Kidney tubule cell (primary cell): Measurements from ENCODE around the gene ZNF524.
"Not testable (repeated sequence)": the region's sequence is repeated elsewhere in the genome, so short reads cannot be mapped to it uniquely, and the experiment has no call there.

Experiments
- DNase-seq: peaks from one replicate; pipeline ENCODE4 v3.0.0-alpha.2; 2018; ENCODE audit warnings: low spot score

The ZNF524 gene

DNA sequence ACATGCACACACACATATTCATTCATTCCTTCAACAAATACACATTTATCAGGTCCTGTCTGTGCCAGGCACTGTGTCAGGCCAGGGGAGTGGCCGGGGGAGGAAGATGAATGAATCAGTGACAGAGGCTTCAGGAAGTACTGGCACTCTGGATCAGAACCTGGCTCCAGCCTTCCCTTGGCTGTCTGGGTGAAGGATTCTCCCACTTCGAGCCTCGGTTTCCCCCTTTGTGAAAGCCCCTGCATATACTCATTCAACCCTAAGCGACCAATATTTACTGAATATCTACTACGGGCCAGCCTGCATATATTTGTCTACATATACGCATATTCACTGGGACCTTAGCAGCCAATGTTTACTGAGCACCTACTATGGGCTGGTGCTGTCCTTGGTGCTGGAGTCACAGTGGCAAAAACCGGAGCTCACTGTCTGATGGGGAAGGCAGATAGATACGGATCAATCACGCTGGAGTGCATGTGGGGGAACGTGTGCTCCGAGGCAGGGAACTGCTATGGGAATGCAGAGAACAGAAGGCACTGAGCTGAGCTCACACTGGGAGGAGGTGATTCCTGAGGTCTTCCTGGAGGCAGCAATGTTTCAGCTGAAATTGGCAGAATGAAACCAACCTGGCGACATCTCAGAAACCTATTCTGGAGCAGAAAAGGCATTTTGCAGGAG lies 18.8 kb upstream of the ZNF524 start:
- no peak for DNase-seq

DNA sequence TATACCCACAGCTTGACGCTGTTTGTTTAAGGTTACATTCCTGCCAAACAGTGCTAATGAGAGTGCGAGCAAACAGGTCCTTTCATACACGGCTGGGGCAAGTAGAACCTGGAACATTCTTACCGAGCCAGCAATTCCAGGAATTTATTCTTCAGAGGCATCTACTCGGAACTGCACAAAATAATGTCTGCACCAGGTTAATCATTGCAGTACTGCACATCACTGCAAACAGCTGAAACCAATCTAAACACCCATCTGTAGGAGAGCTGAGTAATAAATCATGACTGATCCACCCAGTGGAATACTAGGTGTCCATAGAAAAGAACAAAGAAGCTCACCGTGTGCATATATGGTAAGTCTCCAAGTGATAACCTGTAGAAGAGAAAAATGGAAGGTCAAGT lies 18.3 kb upstream of the ZNF524 start:
- DNase-seq, result peak; percentile 93

DNA sequence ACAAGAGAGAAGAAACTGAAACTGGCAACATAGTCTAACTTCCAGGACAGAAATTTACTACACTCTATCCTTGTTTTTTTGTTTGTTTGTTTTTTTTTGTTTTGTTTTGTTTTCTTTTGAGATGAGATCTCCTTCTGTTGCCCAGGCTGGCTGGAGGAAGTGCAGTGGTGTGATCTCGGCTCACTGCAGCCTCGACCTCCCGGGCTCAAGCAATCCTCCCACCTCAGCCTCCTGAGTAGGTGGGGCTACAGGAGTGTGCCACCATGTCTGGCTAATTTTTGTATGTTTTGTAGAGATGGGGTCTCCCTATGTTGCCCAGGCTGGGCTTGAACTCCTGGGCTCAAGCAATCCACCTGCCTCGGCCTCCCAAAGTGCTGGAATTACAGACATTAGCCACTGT lies 17.8 kb upstream of the ZNF524 start:
- not testable (repeated sequence) for DNase-seq

DNA sequence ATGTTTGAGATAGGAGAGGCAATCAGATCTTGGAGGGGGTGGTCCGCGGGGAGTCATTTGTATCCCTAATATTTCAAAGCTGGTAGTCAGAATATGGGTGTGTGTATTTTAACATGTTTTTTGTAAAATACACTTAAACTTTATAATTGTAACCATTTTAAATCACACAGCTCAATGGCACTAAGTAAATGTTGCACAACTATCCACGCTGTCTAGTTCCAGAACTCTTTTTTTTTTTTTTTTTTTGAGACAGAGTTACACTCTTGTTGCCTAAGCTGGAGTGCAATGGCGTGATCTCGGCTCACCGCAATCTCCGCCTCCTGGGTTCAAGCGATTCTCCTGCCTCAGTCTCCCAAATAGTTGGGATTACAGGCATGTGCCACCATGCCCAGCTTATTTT lies 16.2 kb upstream of the ZNF524 start:
- not testable (repeated sequence) for DNase-seq

DNA sequence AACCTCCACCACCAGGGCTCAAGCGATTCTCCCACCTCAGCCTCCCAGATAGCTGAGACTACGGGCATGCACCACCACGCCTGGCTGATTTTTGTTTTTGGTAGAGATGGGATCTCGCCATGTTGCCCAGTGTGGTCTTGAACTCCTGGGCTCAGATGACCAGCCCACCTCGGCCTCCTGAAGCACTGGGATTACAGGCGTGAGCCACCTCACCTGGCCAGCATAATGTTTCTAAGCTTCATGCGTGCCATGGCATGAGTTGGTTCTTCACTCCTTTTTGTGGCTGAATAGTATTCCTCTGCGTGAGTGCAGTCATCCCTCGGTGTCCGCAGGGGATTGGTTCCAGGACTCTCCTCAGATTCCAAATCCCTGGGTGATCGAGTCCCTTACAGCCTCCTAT lies 15.2 kb upstream of the ZNF524 start:
- DNase-seq, result no peak

DNA sequence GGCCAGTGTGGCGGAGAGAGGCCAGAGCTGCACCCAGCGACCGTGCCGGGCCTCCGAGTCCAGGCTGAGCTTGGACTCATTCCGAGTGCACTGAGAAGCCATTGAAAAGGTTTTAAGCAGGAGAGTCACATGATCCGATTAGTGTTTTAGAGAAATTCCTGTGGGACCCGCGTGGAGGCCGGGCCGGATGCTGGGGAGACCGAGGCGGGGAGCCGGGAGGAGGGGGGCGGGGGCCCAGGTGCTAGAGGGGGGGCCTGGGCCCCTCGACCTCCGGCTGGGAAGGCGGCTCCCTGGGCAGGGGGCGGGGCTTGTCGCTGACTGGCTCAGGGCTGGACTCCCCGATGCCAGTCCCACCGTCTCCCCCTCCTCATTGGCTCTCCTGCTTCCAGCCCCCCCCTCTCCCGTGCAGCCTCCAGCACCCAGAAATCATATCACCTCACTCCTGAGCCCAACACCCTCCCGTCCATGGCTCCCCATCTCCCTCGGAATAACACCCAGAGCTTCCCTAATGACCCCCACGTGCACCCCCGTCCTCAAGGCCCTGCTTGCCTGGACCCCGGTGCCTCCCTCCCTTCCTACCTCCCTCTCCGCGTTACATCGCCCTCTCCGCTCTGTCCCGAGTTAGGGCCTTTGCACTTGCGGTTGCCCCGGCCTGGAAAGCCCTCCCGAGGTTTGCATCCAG lies 14.3 kb upstream of the ZNF524 start:
- DNase-seq, result peak; percentile 83

DNA sequence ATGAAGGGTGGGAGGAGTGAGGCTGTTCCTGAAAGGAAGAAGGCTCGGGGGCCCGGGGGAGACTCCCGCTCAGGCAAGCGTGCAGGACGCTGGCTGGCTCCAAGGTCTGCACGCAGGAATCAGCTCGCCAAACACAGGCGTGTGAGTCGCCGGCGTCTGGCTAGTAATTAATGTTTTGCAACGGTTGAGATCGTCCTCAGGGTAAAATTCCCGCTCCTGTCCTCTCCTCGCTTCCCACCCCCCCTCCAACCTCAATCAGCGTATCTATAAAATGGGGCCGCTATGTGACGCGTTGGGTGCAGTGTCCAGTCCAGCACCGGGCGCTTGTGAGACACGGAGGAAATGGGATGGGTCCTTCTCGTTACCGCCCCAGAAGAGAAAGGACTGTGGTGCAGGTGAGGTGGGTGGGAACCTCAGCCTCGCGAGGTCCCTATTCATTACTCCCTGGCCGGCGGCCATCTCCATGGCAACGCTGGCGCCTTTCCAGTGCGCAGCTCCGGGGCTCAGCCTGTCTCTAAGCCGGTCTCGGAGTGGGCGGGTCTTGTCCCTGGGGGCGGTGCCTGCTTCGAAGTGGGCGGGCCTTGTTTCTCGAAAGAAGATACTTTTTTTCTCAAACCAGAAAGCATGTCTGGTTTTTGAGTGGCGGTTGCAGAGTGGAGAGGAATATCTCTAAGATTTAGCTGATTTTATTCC lies 13.0 kb upstream of the ZNF524 start:
- DNase-seq, result peak; percentile 98

DNA sequence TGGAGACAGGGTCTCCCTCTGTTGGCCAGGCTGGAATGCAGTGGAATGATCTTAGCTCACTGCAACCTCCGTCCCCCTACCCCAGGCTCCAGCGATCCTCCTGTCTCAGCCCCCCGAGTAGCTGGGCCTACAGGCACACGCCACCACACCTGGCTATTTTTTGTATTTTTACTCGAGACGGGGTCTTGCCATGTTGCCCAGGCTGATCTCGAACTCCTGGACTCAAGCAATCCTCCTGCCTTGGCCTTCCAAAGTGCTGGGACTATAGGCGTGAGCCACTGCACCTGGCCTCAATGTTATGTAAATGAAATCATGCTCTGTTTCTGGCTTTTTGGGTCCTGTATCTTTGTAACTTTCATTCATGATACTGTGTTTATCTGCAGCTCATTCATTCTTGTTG lies 11.3 kb upstream of the ZNF524 start:
- DNase-seq, result no peak

DNA sequence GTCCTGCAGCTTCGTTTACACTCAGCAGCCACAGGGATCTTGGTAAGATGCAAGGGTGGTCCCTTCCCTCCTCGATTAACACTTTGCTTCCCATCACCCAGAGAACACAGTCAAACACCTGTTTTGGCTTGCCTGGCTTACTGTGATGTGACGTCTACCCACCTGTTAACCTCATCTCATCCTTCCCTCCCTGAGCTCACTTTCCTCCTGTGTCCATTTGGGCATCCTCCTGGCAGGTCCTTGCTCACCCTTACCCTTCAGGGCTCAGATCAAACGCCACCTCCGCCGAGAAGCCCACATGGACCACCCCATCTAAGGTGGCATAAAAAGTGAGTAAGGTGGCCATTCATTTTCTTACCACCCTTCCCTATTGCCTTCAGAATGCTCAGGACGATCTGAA lies 10.0 kb upstream of the ZNF524 start:
- DNase-seq, result no peak

DNA sequence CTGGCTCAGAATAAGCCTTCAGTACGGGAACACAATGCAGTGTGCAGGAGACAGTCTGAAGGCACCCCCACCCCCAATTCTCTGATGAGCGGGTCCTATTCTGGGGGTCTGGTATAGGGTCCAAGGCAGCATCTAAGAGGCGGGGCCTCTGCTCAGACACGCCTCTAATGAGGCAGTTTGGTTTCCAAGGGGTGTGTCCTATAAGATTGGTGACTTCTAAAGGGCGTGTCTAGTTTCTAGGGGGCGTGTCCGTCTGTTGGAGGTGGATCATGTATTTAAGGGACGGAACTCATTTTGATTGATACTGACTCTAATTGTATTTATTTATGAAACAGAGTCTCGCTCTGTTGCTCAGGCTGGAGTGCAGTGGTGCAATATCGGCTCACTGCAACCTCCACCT lies 9.5 kb upstream of the ZNF524 start:
- DNase-seq, result peak; percentile 16

DNA sequence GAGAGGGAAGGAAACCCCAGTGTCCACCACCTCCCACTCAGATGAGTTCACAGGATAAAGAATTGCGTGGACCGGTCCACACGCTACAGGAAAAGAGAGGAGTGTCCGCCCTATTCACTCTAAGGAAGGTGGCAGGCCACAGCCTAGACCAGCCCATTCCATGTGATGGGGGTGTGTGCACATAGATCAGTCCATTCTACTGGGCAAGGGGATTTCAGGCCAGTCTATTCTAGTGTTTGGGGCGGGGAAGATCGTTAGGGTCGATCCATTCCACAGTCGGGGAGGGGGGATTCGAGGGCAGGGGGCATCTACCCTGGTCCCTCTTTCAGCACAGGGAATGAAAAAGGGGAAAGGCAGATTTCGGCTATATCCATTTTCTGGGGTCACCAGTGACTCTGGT lies 8.5 kb upstream of the ZNF524 start:
- no peak for DNase-seq

DNA sequence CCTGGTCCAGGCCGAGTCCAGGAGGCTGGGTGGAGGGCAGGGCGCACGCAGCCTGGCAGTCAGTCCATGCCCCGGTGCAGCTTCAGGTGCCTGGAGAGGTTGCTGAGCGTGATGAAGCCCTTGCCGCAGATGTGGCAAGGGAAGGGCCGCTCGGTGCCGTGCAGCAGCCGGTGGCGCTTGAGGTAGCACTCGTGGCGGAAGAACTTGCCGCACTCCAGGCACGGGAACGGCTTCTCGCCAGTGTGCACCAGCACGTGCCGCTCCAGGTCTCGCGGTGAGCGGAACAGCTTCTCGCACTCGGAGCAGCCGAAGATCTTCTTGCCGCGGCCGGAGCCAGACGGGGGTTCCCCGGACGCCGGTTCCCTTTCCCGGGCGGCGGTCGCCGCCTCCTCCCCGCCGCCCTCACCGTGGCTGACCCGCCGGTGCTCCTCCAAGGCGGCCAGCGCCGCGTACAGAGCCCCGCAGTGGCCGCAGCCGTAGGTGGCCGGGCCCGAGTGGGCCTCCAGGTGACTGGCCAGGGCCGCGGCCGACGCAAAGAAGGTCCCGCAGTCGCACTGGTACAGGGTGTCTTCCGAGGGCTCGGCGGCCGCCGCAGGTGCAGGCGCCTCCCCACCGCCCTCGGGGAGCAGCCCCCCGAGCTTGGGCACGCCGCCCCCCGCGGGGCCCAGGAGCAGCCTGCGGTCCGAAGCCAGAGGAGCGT lies 7.5 kb upstream of the ZNF524 start:
- DNase-seq, result no peak

DNA sequence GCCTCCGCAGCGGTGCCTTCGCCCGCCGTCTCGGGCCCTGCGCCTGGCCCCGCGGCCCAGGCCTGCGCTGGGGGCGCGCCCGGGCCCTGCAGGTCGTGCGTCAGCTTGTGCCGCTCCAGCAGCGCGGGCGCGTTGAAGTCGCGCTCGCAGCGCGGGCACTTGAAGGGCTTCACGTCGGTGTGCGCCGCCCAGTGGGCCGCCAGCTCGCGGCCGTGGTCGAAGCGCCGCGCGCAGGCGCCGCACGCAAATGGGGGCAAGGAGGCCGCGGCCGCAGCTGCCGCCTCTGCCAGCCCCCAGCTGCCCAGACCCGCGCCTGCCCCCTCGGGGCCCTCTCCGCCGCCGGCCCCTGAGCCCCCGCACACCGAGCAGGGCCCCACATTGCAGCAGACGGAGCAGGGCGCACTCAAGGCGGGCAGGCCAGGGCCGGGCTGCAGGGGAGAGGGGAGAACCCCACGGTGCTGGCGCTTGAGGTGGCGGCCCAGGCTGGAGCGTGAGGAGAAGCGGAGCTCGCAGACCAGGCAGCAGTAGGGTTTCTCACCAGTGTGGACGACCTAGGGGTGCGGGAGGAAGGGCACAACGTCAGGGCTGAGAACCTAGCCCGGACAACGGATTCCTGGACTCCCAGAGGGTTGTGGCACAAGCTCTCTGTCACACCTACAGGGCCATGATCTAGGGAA lies 6.9 kb upstream of the ZNF524 start:
- no peak for DNase-seq

DNA sequence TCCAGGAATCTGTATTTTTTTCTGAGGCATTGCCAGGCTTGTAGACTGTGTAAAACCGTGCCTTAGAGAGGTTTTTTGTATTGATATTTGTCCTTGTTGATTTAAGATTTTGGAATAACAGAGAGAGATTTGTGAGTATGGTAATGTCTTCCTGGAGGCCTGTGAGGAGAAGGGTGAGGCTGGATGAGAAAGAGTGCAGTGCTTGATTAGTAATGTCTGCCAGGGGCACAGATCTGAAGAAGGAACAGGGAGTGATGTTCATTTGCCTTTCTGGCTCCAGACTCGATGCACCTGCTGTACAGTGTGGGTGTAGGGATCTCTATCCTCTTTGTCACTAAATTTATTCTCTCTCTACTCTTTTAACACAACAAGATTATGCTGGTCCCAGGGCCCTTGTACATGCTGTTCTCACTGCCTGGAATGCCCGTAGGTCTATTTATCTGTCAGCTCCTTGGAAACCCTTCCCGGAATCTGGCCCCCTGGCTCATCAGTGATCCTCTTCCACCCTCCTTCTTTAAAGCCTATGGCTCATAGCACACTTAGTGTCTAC lies 5.0 kb upstream of the ZNF524 start:
- no peak for DNase-seq

DNA sequence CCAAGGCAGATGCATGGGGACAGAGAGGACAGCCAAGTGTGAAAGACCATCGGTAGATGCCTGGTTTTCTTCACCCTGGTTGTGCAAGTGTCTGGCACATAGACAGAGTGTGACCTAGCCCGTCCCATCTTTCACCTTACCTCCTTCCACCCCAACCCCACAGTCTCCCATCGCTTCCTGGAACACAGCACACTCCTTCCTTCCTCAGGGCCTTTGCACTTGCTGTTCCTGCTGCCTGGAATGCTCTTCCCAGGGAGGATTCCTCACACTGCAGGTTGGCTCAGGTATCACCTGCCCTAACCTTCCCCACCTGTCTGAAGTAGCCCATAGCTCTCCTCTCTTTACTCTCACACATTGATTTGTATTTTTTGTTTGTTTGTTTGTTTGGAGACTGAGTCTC lies 3.8 kb upstream of the ZNF524 start:
- DNase-seq, result no peak

DNA sequence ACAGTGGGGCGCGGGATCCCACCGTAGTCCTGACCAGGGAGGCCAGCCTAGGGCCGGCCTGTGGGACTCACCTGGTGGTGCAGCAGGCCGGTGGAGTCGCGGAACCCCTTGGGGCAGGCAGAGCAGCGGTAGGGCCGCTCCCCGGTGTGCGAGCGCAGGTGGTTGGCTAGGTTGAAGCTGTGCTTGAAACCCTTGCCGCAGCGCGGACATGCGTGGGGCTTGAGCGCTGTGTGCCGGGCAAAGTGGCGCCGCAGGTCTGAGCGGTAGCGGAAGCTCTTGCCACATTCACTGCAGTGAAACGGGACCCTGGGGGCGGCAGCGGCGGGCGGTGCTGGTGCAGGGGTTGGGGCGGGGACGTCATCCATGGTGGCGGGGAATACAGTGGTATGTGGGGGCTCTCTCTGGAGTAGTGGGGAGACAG lies 2.6 kb upstream of the ZNF524 start:
- no peak for DNase-seq

DNA sequence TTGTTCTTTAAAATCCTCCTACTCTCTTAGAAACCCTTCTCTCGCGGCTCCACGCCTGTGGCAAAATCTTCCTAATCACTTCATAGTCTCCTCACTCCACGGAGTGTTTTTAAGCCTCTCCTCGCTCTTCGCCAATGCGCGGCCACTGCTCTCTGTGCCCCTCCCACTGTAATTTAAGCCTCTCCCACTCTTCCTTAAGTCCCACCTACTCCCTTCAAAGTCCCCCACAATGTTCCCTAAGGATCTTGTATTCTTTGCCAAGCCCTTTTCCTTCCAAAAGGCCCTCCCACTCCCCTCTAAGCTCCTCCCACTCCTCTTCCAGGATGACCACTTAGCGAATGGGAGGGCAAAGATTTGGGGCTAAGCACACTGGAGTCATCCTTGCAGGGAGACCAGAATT lies 2.1 kb upstream of the ZNF524 start:
- DNase-seq, result no peak

DNA sequence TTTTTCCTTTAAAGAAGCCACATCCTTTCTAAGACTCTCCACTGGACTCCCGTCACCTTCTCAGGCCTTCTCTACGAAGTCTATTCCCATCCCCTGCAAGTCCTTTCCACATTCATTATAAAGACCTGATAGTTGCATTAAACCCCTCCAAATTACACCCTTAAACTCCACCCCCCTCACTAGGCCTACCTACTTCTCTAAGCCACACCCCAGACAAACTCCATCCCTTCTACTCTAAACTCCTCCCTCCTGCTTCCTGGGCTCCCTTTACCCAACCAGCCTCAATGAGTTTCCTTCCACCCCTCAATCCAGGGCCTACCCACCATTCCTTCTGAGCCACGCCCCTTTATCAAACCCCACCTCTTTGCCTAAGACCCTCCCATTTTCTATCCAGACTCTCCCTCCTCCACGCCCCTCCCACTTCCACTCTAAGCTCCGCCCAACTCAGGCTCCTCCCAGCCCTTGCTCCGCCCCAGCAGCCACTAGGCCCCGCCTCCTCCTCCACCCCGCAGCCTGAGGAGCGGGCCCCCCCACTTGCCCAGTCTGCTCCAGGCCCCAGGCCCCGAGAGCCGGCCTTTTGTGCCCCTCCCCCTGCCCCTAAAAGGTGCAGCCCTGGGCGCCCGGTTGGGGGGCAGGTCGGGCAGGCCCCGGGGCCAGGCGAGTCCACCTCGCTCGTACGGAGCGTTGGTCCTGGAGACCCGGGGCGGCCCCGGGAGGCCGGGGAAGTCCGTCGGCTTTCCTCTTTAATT lies 1.2 kb upstream of the ZNF524 start:
- peak; percentile 95 for DNase-seq

DNA sequence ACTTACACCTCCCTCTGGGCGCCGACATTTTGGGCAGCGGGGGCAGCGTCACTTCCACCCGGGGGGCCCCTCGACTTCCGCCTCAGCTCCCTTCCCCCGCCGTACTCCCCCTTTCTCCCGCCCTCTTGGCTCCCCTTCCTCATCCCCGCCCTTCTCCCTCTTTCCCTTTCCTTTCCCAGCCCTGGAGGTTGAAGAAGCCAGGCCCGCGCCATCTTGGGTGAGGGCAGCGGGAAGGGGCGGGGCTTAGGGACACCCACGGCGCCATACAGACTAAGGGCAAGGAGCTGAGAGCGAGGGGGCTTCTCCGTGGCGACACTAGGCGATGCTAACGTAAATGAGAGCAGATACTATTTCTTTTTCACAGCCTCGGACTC lies 633 bp upstream of the ZNF524 start, which contains the start of gene FIZ1:
FIZ1 (minus strand) TSS at position 50 of the 374 bp plus-strand sequence. CDS start 1,652 bp downstream, outside the sequence.
- DNase-seq, result peak; percentile 99

DNA sequence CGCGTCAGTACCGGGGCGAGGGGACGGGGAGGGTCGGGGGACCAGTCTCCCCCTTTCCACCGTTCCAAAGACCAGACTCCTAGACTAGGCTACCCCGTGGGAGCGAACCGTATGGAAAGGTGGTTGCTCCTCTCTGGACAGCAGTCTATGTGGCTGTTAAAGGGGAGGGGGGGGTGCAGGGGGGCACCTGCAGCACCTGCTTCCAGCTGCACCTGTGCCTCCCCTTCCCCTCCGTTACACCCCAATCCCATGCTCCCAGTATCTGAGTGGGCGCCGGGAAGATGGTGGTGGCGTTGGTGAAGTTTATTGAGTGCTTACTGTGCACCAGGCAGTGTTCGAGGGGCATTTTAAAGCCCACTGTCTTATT lies 557 bp downstream of the ZNF524 start:
- DNase-seq, result no peak

DNA sequence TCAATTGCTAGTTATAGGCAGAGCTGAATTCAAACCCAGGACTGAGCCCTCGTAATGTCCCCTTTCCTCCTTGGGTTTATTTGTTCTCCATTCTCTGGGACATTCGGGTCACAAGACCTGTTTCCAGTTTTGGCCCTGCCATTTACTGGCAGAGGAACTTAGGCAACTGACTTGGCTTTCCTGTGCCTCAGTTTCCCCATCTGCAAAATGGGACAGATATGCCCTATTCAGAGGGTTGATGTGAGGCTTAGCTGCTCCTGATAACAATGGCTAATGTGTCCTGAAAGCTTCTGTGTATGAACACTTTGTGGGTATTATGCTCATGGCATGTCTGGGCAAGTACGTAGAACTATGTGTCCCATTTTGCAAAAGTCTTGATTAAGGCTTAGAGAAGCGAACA lies 996 bp downstream of the ZNF524 start:
- DNase-seq, result no peak
